PC-3 (cell line): Measurements from ENCODE around the gene NFYA.

ENCODE experiments used
- CTCF ChIP-seq: fragments of 300-600 bp; sonication (generic); conservative IDR thresholded peaks from 2 replicates; pipeline ENCODE4 v1.5.1; 2017; ENCODE audit warnings: antibody characterized with exemption, low read depth, mild to moderate bottlenecking, low read length
- EZH2 ChIP-seq: fragments of 300-600 bp; sonication (generic); IDR thresholded peaks from one replicate; pipeline ENCODE4 v1.6.1; 2017; ENCODE audit warnings: antibody characterized with exemption, mild to moderate bottlenecking, low read length; ENCODE audit not compliant: unreplicated experiment

DNA sequence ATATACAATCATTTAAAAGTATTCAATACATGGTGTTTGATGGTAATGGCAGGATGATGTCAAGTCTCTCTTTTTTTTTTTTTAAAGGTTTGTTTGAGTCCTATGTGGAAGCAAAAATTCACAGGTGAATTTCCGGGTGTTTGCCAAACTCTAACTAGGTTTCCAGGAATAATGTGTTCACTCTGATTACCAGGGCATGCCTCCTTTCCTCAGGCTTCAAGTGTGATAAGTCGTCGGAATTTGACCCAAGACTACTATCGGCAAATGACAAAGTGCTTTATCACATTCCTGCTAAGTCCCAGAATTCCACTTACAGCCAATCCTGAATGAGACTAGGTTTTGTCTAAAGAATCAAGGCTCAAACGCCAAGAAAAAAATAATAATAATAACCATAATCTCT, 7.9 kb upstream of the NFYA start:
- TF ChIP-seq EZH2, result no peak
- TF ChIP-seq CTCF, result no peak
